ENCODE data around the gene BCHE. TPM values are rescaled to one million over a fixed set of nuclear protein-coding genes. Genes with fewer than 3 reads are reported as not detected.

The BCHE gene
- total and polyA plus RNA-seq, 2 donors (not counting 3 experiments of a cell fraction or from before 2014, with no cell fraction given): 0.27 to 0.66 TPM

GRCh38 chr3:165868088-165868487, 30.9 kb upstream of the BCHE start:
- CTCF ChIA-PET: interaction anchor here (2.2 kb wide), 1 partner anchor 13 kb away, joined by 6 read pairs; no protein-coding TSS in a partner anchor
- POLR2A ChIA-PET: no interaction called here

GRCh38 chr3:165859061-165859460, 21.8 kb upstream of the BCHE start:
- no peak overlapping the region for H2AFZ ChIP-seq (ENCODE audit: low read depth, low read length)
- H3K9me1 ChIP-seq (replicated peaks; ENCODE audit: control insufficient read depth, extremely low read depth, insufficient read depth, low read length): no peaks in the 10 kb centered on the region
- peaks cover 3% of the 10 kb centered on the region for H3K4me1 ChIP-seq (ENCODE audit: control insufficient read depth, extremely low read depth, insufficient read depth, low read length)
- dilution Hi-C loops (cut with MboI; ENCODE audit: extremely low pct_ligation_motif_present, low sequenced_read_pairs) (no loop called here), intact Hi-C loops (cut with micrococcal nuclease) (no loop called here)
- DNase-seq (ENCODE audit: low read depth, low spot score) (no peak), FAIRE-seq (no peak)
- no peaks in the 10 kb centered on the region for H3K9me3 ChIP-seq (replicated peaks; ENCODE audit: control insufficient read depth, insufficient read depth, low read length)
- H3K79me2 ChIP-seq (ENCODE audit: control insufficient read depth, insufficient read depth, low read length): no peaks in the 10 kb centered on the region
- no peaks in the 10 kb centered on the region for H4K20me1 ChIP-seq (replicated peaks; ENCODE audit: control insufficient read depth, extremely low read depth, insufficient read depth, low read length)
- H3K4me2 ChIP-seq (ENCODE audit: insufficient read depth, low read length): no peak overlapping the region
- no peak overlapping the region for H3K9ac ChIP-seq (replicated peaks; ENCODE audit: extremely low read depth, insufficient read depth, low read length)
- TF ChIP-seq MYC (IDR thresholded peaks at IDR 0.05; ENCODE audit: low read depth, low read length) (no peak), JUN (IDR thresholded peaks at IDR 0.05; ENCODE audit: borderline replicate concordance, insufficient read depth, insufficient read length, low read depth) (no peak), GATA2 (IDR thresholded peaks at IDR 0.05; ENCODE audit: insufficient read depth, insufficient read length, low read depth, low read length) (no peak), POLR2A (IDR thresholded peaks at IDR 0.05; ENCODE audit: low read depth, low read length) (no peak), POLR2AphosphoS5 (IDR thresholded peaks at IDR 0.05; ENCODE audit: insufficient read depth, low read depth, low read length) (no peak), EZH2 (IDR thresholded peaks at IDR 0.05; ENCODE audit: borderline replicate concordance, low read depth, low read length, severe bottlenecking) (no peak), FOS (IDR thresholded peaks at IDR 0.05; ENCODE audit: borderline replicate concordance, insufficient read depth, low read length) (no peak)
- TF ChIP-seq, protein P1, sequence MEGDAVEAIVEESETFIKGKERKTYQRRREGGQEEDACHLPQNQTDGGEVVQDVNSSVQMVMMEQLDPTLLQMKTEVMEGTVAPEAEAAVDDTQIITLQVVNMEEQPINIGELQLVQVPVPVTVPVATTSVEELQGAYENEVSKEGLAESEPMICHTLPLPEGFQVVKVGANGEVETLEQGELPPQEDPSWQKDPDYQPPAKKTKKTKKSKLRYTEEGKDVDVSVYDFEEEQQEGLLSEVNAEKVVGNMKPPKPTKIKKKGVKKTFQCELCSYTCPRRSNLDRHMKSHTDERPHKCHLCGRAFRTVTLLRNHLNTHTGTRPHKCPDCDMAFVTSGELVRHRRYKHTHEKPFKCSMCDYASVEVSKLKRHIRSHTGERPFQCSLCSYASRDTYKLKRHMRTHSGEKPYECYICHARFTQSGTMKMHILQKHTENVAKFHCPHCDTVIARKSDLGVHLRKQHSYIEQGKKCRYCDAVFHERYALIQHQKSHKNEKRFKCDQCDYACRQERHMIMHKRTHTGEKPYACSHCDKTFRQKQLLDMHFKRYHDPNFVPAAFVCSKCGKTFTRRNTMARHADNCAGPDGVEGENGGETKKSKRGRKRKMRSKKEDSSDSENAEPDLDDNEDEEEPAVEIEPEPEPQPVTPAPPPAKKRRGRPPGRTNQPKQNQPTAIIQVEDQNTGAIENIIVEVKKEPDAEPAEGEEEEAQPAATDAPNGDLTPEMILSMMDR (IDR thresholded peaks at IDR 0.05; ENCODE audit: extremely low read depth in 1 of 2, insufficient read depth in 1 of 2, low read depth in 1 of 2, low read length in 2 of 2): no peak
- TF ChIP-seq, protein P2, sequence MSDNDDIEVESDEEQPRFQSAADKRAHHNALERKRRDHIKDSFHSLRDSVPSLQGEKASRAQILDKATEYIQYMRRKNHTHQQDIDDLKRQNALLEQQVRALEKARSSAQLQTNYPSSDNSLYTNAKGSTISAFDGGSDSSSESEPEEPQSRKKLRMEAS (IDR thresholded peaks at IDR 0.05; ENCODE audit: insufficient read depth, insufficient read length): no peak
- BruUV-seq (replicated peaks): no TSS peak
- ChIA-PET POLR2A (no interaction called here), CTCF (no interaction called here)
- no peak overlapping the region for H3K4me3 ChIP-seq (replicated peaks in 1 of 3; ENCODE audit: insufficient read depth in 1 of 3, low read depth in 1 of 3, low read length in 3 of 3)
- no peaks in the 10 kb centered on the region for H3K27me3 ChIP-seq (ENCODE audit: control insufficient read depth in 2 of 2, insufficient read depth in 2 of 2, low read length in 2 of 2)
- no peaks in the 10 kb centered on the region for H3K36me3 ChIP-seq (ENCODE audit: control insufficient read depth in 2 of 2, extremely low read depth in 1 of 2, insufficient read depth in 2 of 2, low read length in 2 of 2)
- H3K27ac ChIP-seq (ENCODE audit: insufficient read depth, low read depth, low read length): no peak overlapping the region

More at GRCh38 chr3:165868088-165868487, 30.9 kb upstream of the BCHE start:
- Histone ChIP-seq H2AFZ (ENCODE audit: low read depth, low read length) (no peak overlapping the region), H3K4me1 (ENCODE audit: control insufficient read depth, extremely low read depth, insufficient read depth, low read length) (no peaks in the 10 kb centered on the region), H3K27me3 (ENCODE audit: control insufficient read depth in 2 of 2, insufficient read depth in 2 of 2, low read length in 2 of 2) (no peaks in the 10 kb centered on the region), H3K36me3 (ENCODE audit: control insufficient read depth in 2 of 2, extremely low read depth in 1 of 2, insufficient read depth in 2 of 2, low read length in 2 of 2) (no peaks in the 10 kb centered on the region), H3K9me3 (replicated peaks; ENCODE audit: control insufficient read depth, insufficient read depth, low read length) (peaks cover 1% of the 10 kb centered on the region), H3K9me1 (replicated peaks; ENCODE audit: control insufficient read depth, extremely low read depth, insufficient read depth, low read length) (no peaks in the 10 kb centered on the region), H3K4me3 (replicated peaks in 1 of 3; ENCODE audit: insufficient read depth in 1 of 3, low read depth in 1 of 3, low read length in 3 of 3) (no peak overlapping the region), H3K9ac (replicated peaks; ENCODE audit: extremely low read depth, insufficient read depth, low read length) (no peak overlapping the region), H3K4me2 (ENCODE audit: insufficient read depth, low read length) (no peak overlapping the region), H3K79me2 (ENCODE audit: control insufficient read depth, insufficient read depth, low read length) (no peaks in the 10 kb centered on the region), H3K27ac (ENCODE audit: insufficient read depth, low read depth, low read length) (no peak overlapping the region), H4K20me1 (replicated peaks; ENCODE audit: control insufficient read depth, extremely low read depth, insufficient read depth, low read length) (no peaks in the 10 kb centered on the region)
- BruUV-seq (replicated peaks): no TSS peak
- TF ChIP-seq POLR2AphosphoS5 (IDR thresholded peaks at IDR 0.05; ENCODE audit: insufficient read depth, low read depth, low read length) (no peak), JUN (IDR thresholded peaks at IDR 0.05; ENCODE audit: borderline replicate concordance, insufficient read depth, insufficient read length, low read depth) (no peak), EZH2 (IDR thresholded peaks at IDR 0.05; ENCODE audit: borderline replicate concordance, low read depth, low read length, severe bottlenecking) (no peak)
- DNase-seq (ENCODE audit: low read depth, low spot score): no peak
- dilution Hi-C loops (cut with MboI; ENCODE audit: extremely low pct_ligation_motif_present, low sequenced_read_pairs) (no loop called here), intact Hi-C loops (cut with micrococcal nuclease) (no loop called here)
- no peak for FAIRE-seq
